Large intestine (tissue), 3 donors: ENCODE data around the gene STARD10. TPM values are rescaled to one million over a fixed set of nuclear protein-coding genes. Genes with fewer than 3 reads are reported as not detected.
A peak's percentile ranks its signal among the peaks of the same experiment; 100 is the strongest.
"Not testable (repeated sequence)": the region's sequence is repeated elsewhere in the genome, so short reads cannot be mapped to it uniquely, and the experiment has no call there.

Source experiments
- DNase-seq, 2 donors: peaks; one replicate each; pipeline versions ENCODE4 v3.0.0 to v3.0.0-alpha.2; 2013
- H3K27ac ChIP-seq: one replicate; pipeline ENCODE4 v1.5.1; 2013; ENCODE audit warnings: low read length
- H3K27me3 ChIP-seq: 2 replicates; pipeline ENCODE4 v1.6.1; 2013; ENCODE audit warnings: low read length; ENCODE audit not compliant: control insufficient read depth, insufficient read depth
- H3K36me3 ChIP-seq: 2 replicates; pipeline ENCODE4 v1.6.1; 2013; ENCODE audit warnings: low read length; ENCODE audit not compliant: control insufficient read depth, insufficient read depth
- H3K4me1 ChIP-seq: one replicate; pipeline ENCODE4 v1.6.1; 2013; ENCODE audit warnings: low read length; ENCODE audit not compliant: control insufficient read depth, insufficient read depth
- H3K4me3 ChIP-seq: one replicate; pipeline ENCODE4 v1.5.1; 2013; ENCODE audit warnings: low read length
- H3K9me3 ChIP-seq: one replicate; pipeline ENCODE4 v1.6.1; 2013; ENCODE audit warnings: mild to moderate bottlenecking, low read depth, low read length, moderate library complexity; ENCODE audit not compliant: control insufficient read depth
- WGBS: methylation state at CpG from one replicate; pipeline ENCODE4 v1.1.5; 2013; ENCODE audit warnings: low lambda C conversion rate; ENCODE audit not compliant: insufficient coverage; 5-methylcytosine and 5-hydroxymethylcytosine counted together
- polyA plus RNA-seq: library from polyadenylated mRNA; unstranded; fragments of 120-200 nt; gene quantifications from one replicate; pipeline ENCODE4 v1.2.1, GENCODE V29; 2013

Gene STARD10
- polyA plus RNA-seq, 1 donor: 331 TPM

DNA sequence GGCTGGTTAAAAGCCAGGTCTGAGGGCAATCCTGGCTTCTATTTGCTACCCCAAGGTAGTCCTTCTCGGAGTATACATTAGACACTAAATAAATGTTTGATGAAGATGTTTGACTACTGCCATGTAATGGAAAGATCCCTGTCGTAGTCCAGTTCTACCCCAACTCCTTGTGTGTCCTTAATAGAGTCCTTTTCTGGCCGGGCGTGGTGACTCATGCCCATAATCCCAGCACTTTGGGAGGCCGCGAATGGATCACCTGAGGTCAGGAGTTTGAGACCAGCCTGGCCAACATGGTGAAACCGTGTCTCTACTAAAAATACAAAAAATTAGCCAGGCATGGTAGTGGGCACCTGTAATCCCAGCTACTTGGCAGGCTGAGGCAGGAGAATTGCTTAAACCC is 2.6 kb downstream of the STARD10 start:
- not testable (repeated sequence) for H3K27me3 ChIP-seq, H3K9me3 ChIP-seq, DNase-seq, H3K27ac ChIP-seq, H3K36me3 ChIP-seq, H3K4me3 ChIP-seq
- H3K4me1 ChIP-seq: peaks cover 53% of the 10 kb centered on the region
- no CpG with 5 or more reads among the region's 7 CpGs for whole genome bisulfite sequencing

- DNase-seq: peak in 1 of 2 donors; percentile 59
- Histone ChIP-seq H3K4me1 (peaks cover 69% of the 10 kb centered on the region), H3K4me3 (no peak overlapping the region), H3K27ac (peak overlapping the region; percentile 91), H3K9me3 (no peaks in the 10 kb centered on the region), H3K36me3 (no peaks in the 10 kb centered on the region), H3K27me3 (no peaks in the 10 kb centered on the region)
- WGBS: no CpG with 5 or more reads among the region's 10 CpGs
Observed at GRCh38 chr11:72789493-72790131, 4.2 kb downstream of the STARD10 start.

DNA sequence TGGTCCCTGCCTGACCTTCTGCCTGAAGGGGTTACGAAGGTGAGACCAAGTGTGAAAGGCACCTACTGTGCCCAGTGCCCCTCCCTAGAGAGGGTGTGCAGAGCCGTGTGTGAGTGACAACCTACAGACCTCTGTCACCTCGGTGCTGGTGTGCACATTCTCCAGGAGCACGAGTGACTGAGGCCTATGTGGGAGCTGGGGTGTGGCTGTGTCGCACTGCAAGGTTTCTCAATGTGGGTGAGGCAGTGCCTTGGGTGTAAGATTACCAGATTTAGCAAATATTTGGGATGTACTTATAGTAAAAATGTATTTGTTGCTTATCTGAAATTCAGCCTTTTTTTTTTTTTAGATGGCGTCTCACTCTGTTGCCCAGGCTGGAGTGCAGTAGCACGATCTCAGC is 5.6 kb downstream of the STARD10 start:
- Histone ChIP-seq H3K36me3 (no peaks in the 10 kb centered on the region), H3K9me3 (no peaks in the 10 kb centered on the region), H3K4me1 (peaks cover 75% of the 10 kb centered on the region), H3K27ac (peak overlapping the region; percentile 91), H3K27me3 (no peaks in the 10 kb centered on the region), H3K4me3 (no peak overlapping the region)
- DNase-seq: peak; percentile 70 to 84
- WGBS: no CpG with 5 or more reads among the region's 7 CpGs

- Histone ChIP-seq H3K27me3 (no peaks in the 10 kb centered on the region), H3K36me3 (no peaks in the 10 kb centered on the region), H3K27ac (peak overlapping the region; percentile 91), H3K4me1 (peaks cover 79% of the 10 kb centered on the region), H3K9me3 (no peaks in the 10 kb centered on the region), H3K4me3 (no peak overlapping the region)
- DNase-seq: peak; percentile 92 to 97
- WGBS: no CpG with 5 or more reads among the region's 16 CpGs
Observed at GRCh38 chr11:72787216-72788104, 6.4 kb downstream of the STARD10 start.

- Histone ChIP-seq H3K36me3 (no peaks in the 10 kb centered on the region), H3K27ac (peak overlapping the region; percentile 91), H3K9me3 (no peaks in the 10 kb centered on the region), H3K4me1 (peaks cover 84% of the 10 kb centered on the region), H3K4me3 (no peak overlapping the region), H3K27me3 (no peaks in the 10 kb centered on the region)
- DNase-seq: peak; percentile 93 to 98
- WGBS: 70% methylated on average over 2 of the region's 8 CpGs
Observed at GRCh38 chr11:72786305-72787215, 7.3 kb downstream of the STARD10 start.

GRCh38 chr11:72784662-72785061 is 9.2 kb downstream of the STARD10 start:
- Histone ChIP-seq H3K9me3 (no peaks in the 10 kb centered on the region), H3K4me1 (peaks cover 74% of the 10 kb centered on the region), H3K27me3 (no peaks in the 10 kb centered on the region), H3K36me3 (no peaks in the 10 kb centered on the region), H3K27ac (peak overlapping the region; percentile 91), H3K4me3 (no peak overlapping the region)
- DNase-seq: no peak
- no CpG with 5 or more reads among the region's 10 CpGs for WGBS

- Histone ChIP-seq H3K4me3 (no peak overlapping the region), H3K4me1 (peaks cover 69% of the 10 kb centered on the region), H3K27me3 (no peaks in the 10 kb centered on the region), H3K36me3 (peaks cover 4% of the 10 kb centered on the region), H3K9me3 (no peaks in the 10 kb centered on the region), H3K27ac (peak overlapping the region; percentile 91)
- peak in 1 of 2 donors; percentile 62 for DNase-seq
- WGBS: no CpG with 5 or more reads among the region's 2 CpGs
Observed at GRCh38 chr11:72783144-72783905, 10.5 kb downstream of the STARD10 start.

GRCh38 chr11:72782081-72782920 is 11.5 kb downstream of the STARD10 start:
- no peaks in the 10 kb centered on the region for H3K9me3 ChIP-seq
- H3K27me3 ChIP-seq: no peaks in the 10 kb centered on the region
- peak in 1 of 2 donors; percentile 92 for DNase-seq
- H3K36me3 ChIP-seq: peaks cover 13% of the 10 kb centered on the region
- H3K27ac ChIP-seq: peak overlapping the region; percentile 91
- H3K4me3 ChIP-seq: peak overlapping the region; percentile 37
- no CpG with 5 or more reads among the region's 14 CpGs for WGBS
- peaks cover 69% of the 10 kb centered on the region for H3K4me1 ChIP-seq
